SK-N-MC (cell line): ENCODE results near the gene FAM120AOS.

Source experiments
- EZH2 ChIP-seq: fragments of 200-600 bp; sonication (generic); IDR thresholded peaks from one replicate; pipeline ENCODE4 v1.6.1; 2017; ENCODE audit warnings: antibody characterized with exemption
- FOXP2 ChIP-seq: optimal IDR thresholded peaks from 2 replicates; pipeline ENCODE3; 2011; ENCODE audit warnings: mild to moderate bottlenecking, moderate library complexity; ENCODE audit not compliant: insufficient read depth; ENCODE audit errors: extremely low read length, control extremely low read depth
- POLR2AphosphoS5 ChIP-seq: IDR thresholded peaks from 2 replicates; pipeline ENCODE4 v1.6.1; 2012; ENCODE audit warnings: mild to moderate bottlenecking, low read depth, low read length, borderline replicate concordance

GRCh38 chr9:93431539-93432105 lies 21.8 kb downstream of the FAM120AOS start:
- TF ChIP-seq EZH2 (no peak), POLR2AphosphoS5 (0 out of 2 replicates have a peak, but pooled peaks have one; percentile 12), FOXP2 (no peak)
